Neuronal stem cell (in vitro differentiated cells): Measurements from ENCODE around the gene ARHGAP32.
A peak's percentile ranks its signal among the peaks of the same experiment; 100 is the strongest.

ENCODE experiments used
- DNase-seq: peaks from one replicate; pipeline ENCODE4 v3.0.0-alpha.2; 2013; ENCODE audit warnings: low spot score
- H2AFZ ChIP-seq: one replicate; pipeline ENCODE4 v1.6.1; 2013; ENCODE audit warnings: mild to moderate bottlenecking, low read length, inconsistent platforms
- H2AK5ac ChIP-seq: 2 replicates; pipeline ENCODE4 v1.6.1; 2013; ENCODE audit warnings: low read depth, mild to moderate bottlenecking, inconsistent platforms, low read length, moderate library complexity, mixed read lengths
- H2BK120ac ChIP-seq: 2 replicates; pipeline ENCODE4 v1.6.1; 2013; ENCODE audit warnings: low read depth, mild to moderate bottlenecking, inconsistent platforms, low read length, moderate library complexity, mixed read lengths
- H2BK12ac ChIP-seq: one replicate; pipeline ENCODE4 v1.6.1; 2013; ENCODE audit warnings: low read length, inconsistent platforms
- H2BK15ac ChIP-seq: 2 replicates; pipeline ENCODE4 v1.6.1; 2013; ENCODE audit warnings: mild to moderate bottlenecking, low read length, inconsistent platforms, mixed read lengths
- H2BK5ac ChIP-seq: one replicate; pipeline ENCODE4 v1.6.1; 2013; ENCODE audit warnings: inconsistent platforms, mild to moderate bottlenecking, low read length, moderate library complexity
- H3K14ac ChIP-seq: one replicate; pipeline ENCODE4 v1.6.1; 2013; ENCODE audit warnings: low read length, inconsistent platforms
- H3K18ac ChIP-seq: 2 replicates; pipeline ENCODE4 v1.6.1; 2013; ENCODE audit warnings: low read length, inconsistent platforms
- H3K23ac ChIP-seq: 2 replicates; pipeline ENCODE4 v1.6.1; 2013; ENCODE audit warnings: low read depth, mild to moderate bottlenecking, mixed read lengths, low read length, inconsistent platforms; ENCODE audit not compliant: poor library complexity
- H3K27ac ChIP-seq: replicated peaks from 3 replicates; pipeline ENCODE4 v1.5.1; 2013; ENCODE audit warnings: low read length, inconsistent platforms
- H3K27me3 ChIP-seq, 3 experiments: 2 replicates each; pipeline ENCODE4 v1.6.1; 2013; ENCODE audit warnings: low read length in 3 of 3, mild to moderate bottlenecking in 2 of 3, inconsistent platforms in 1 of 3, low read depth in 1 of 3, mixed read lengths in 1 of 3, moderate library complexity in 1 of 3; ENCODE audit not compliant: control insufficient read depth in 3 of 3, insufficient read depth in 3 of 3
- H3K36me3 ChIP-seq, 2 donors: replicated peaks in 1 of 2; 2 replicates each; pipeline ENCODE4 v1.6.1; 2013; ENCODE audit warnings: low read length in 2 of 2; ENCODE audit not compliant: control insufficient read depth in 2 of 2, insufficient read depth in 2 of 2
- H3K4ac ChIP-seq: 2 replicates; pipeline ENCODE4 v1.6.1; 2013; ENCODE audit warnings: inconsistent platforms, mild to moderate bottlenecking, low read length, moderate library complexity
- H3K4me1 ChIP-seq, 2 donors: 1 replicate in 1 of 2; 2 replicates in 1 of 2; pipeline ENCODE4 v1.6.1; 2013; ENCODE audit warnings: low read length in 2 of 2, low read depth in 1 of 2; ENCODE audit not compliant: control insufficient read depth in 2 of 2, insufficient read depth in 1 of 2
- H3K4me2 ChIP-seq: one replicate; pipeline ENCODE4 v1.6.1; 2013; ENCODE audit warnings: mild to moderate bottlenecking, low read length, inconsistent platforms; ENCODE audit not compliant: insufficient read depth, poor library complexity, severe bottlenecking
- H3K4me3 ChIP-seq, 2 donors: 2 replicates each; pipeline ENCODE4 v1.5.1; 2013; ENCODE audit warnings: low read length in 2 of 2, mild to moderate bottlenecking in 2 of 2, inconsistent platforms in 1 of 2, moderate library complexity in 1 of 2
- H3K79me1 ChIP-seq: one replicate; pipeline ENCODE4 v1.6.1; 2013; ENCODE audit warnings: low read depth, mild to moderate bottlenecking, inconsistent platforms, low read length, moderate library complexity
- H3K9ac ChIP-seq: one replicate; pipeline ENCODE4 v1.6.1; 2013; ENCODE audit warnings: mild to moderate bottlenecking, low read depth, low read length, inconsistent platforms; ENCODE audit not compliant: poor library complexity
- H3K9me3 ChIP-seq, 2 donors: replicated peaks in 1 of 2; 2 replicates each; pipeline versions ENCODE3 to v1.6.1; 2013; ENCODE audit warnings: low read length in 2 of 2, mild to moderate bottlenecking in 2 of 2, inconsistent platforms in 1 of 2, low read depth in 1 of 2, mixed read lengths in 1 of 2, moderate library complexity in 1 of 2; ENCODE audit not compliant: control insufficient read depth in 2 of 2, insufficient read depth in 1 of 2
- H4K8ac ChIP-seq: one replicate; pipeline ENCODE4 v1.6.1; 2013; ENCODE audit warnings: low read depth, mild to moderate bottlenecking, inconsistent platforms, low read length, moderate library complexity
- H4K91ac ChIP-seq: one replicate; pipeline ENCODE4 v1.6.1; 2013; ENCODE audit warnings: low read length, low read depth, mild to moderate bottlenecking, inconsistent platforms; ENCODE audit not compliant: poor library complexity
- WGBS, 2 donors: extraction: QIAGEN DNeasy Blood & Tissue Kit; methylation state at CpG; one replicate each; pipeline ENCODE4 v1.1.7; 2013; ENCODE audit warnings: missing lambda C conversion rate in 2 of 2, mixed read lengths in 1 of 2; ENCODE audit not compliant: insufficient read length in 2 of 2, insufficient replicate concordance in 1 of 2; ENCODE audit errors: extremely low coverage in 2 of 2; 5-methylcytosine and 5-hydroxymethylcytosine counted together

The ARHGAP32 gene

GRCh38 chr11:128955636-128956035 is 236.5 kb downstream of the ARHGAP32 start:
- Histone ChIP-seq H3K9me3 (no peaks in the 10 kb centered on the region), H3K79me1 (no peaks in the 10 kb centered on the region), H3K23ac (no peak overlapping the region), H4K8ac (no peak overlapping the region), H2BK12ac (no peak overlapping the region), H2BK15ac (no peak overlapping the region), H2BK5ac (no peak overlapping the region), H3K4ac (no peak overlapping the region), H3K9ac (no peak overlapping the region), H3K18ac (no peak overlapping the region), H2AK5ac (no peak overlapping the region), H2BK120ac (no peak overlapping the region), H4K91ac (no peak overlapping the region), H3K36me3 (no peaks in the 10 kb centered on the region), H3K14ac (no peak overlapping the region), H3K27me3 (no peaks in the 10 kb centered on the region), H3K4me1 (peaks cover 0 to 2% of the 10 kb centered on the region in 2 donors), H3K4me2 (no peak overlapping the region), H2AFZ (no peak overlapping the region), H3K4me3 (no peak overlapping the region), H3K27ac (no peak overlapping the region)
- no CpG with 5 or more reads among the region's 3 CpGs for WGBS, 2 donors
- no peak for DNase-seq

- H3K23ac ChIP-seq = peak overlapping the region; percentile 99
- no peaks in the 10 kb centered on the region for H3K36me3 ChIP-seq
These were observed 239.0 kb downstream of the ARHGAP32 start for GRCh38 chr11:128953151-128953550.

GRCh38 chr11:128949791-128950454 is 242.2 kb downstream of the ARHGAP32 start:
- H4K91ac ChIP-seq = no peak overlapping the region
- no peak overlapping the region for H3K4ac ChIP-seq
- no peak overlapping the region for H2AFZ ChIP-seq
- H3K9ac ChIP-seq = no peak overlapping the region
- no peaks in the 10 kb centered on the region for H3K9me3 ChIP-seq
- H3K36me3 ChIP-seq = no peaks in the 10 kb centered on the region
- no peak overlapping the region for H3K4me3 ChIP-seq
- no peak overlapping the region for H2AK5ac ChIP-seq
- H2BK120ac ChIP-seq = no peak overlapping the region
- no peak overlapping the region for H4K8ac ChIP-seq
- no peak overlapping the region for H3K23ac ChIP-seq
- H3K14ac ChIP-seq = no peak overlapping the region
- H3K18ac ChIP-seq = no peak overlapping the region
- no peak overlapping the region for H2BK15ac ChIP-seq
- no peak overlapping the region for H3K27ac ChIP-seq
- H3K27me3 ChIP-seq = no peaks in the 10 kb centered on the region
- no peaks in the 10 kb centered on the region for H3K79me1 ChIP-seq
- no peak overlapping the region for H3K4me2 ChIP-seq
- no CpG with 5 or more reads among the region's 13 CpGs for WGBS, 2 donors
- H2BK12ac ChIP-seq = no peak overlapping the region
- H3K4me1 ChIP-seq = peaks cover 0 to 2% of the 10 kb centered on the region in 2 donors
- H2BK5ac ChIP-seq = no peak overlapping the region
- no peak for DNase-seq

More at GRCh38 chr11:128953151-128953550, 239.0 kb downstream of the ARHGAP32 start:
- no peak overlapping the region for H2AK5ac ChIP-seq
- WGBS, 2 donors = no CpG with 5 or more reads among the region's 16 CpGs
- no peak for DNase-seq
- H3K4ac ChIP-seq = peak overlapping the region; percentile 94
- H2BK120ac ChIP-seq = no peak overlapping the region
- no peak overlapping the region for H2BK5ac ChIP-seq
- no peak overlapping the region for H2BK15ac ChIP-seq
- peak overlapping the region; percentile 65 for H3K9ac ChIP-seq
- no peak overlapping the region for H4K8ac ChIP-seq
- H3K14ac ChIP-seq = peak overlapping the region; percentile 98
- H2BK12ac ChIP-seq = no peak overlapping the region
- no peak overlapping the region for H3K4me2 ChIP-seq
- H3K18ac ChIP-seq = peak overlapping the region; percentile 49
- H3K27ac ChIP-seq = no peak overlapping the region
- peak overlapping the region in 1 of 2 donors; percentile 72 for H3K4me3 ChIP-seq
- peaks cover 0 to 2% of the 10 kb centered on the region in 2 donors for H3K4me1 ChIP-seq
- H4K91ac ChIP-seq = peak overlapping the region; percentile 94
- H2AFZ ChIP-seq = no peak overlapping the region
- H3K9me3 ChIP-seq = no peaks in the 10 kb centered on the region
- H3K27me3 ChIP-seq = no peaks in the 10 kb centered on the region
- H3K79me1 ChIP-seq = no peaks in the 10 kb centered on the region

- Histone ChIP-seq H2AK5ac (no peak overlapping the region), H2BK12ac (no peak overlapping the region), H3K27me3 (no peaks in the 10 kb centered on the region), H3K79me1 (no peaks in the 10 kb centered on the region), H3K4me2 (no peak overlapping the region), H3K27ac (no peak overlapping the region), H2BK15ac (no peak overlapping the region), H3K9ac (no peak overlapping the region), H3K4me3 (no peak overlapping the region), H2BK5ac (no peak overlapping the region), H2AFZ (no peak overlapping the region), H3K14ac (no peak overlapping the region), H3K9me3 (no peaks in the 10 kb centered on the region), H3K23ac (no peak overlapping the region), H3K18ac (no peak overlapping the region), H2BK120ac (no peak overlapping the region), H3K36me3 (no peaks in the 10 kb centered on the region), H3K4ac (no peak overlapping the region), H3K4me1 (peaks cover 0 to 2% of the 10 kb centered on the region in 2 donors), H4K91ac (no peak overlapping the region), H4K8ac (no peak overlapping the region)
- WGBS, 2 donors = no CpG with 5 or more reads among the region's 3 CpGs
- no peak for DNase-seq
These were observed 243.5 kb downstream of the ARHGAP32 start for GRCh38 chr11:128948583-128948982.
